Measurements from ENCODE around the gene RPP25L.
"Not testable (repeated sequence)": the region's sequence is repeated elsewhere in the genome, so short reads cannot be mapped to it uniquely, and the experiment has no call there.

Gene RPP25L

DNA sequence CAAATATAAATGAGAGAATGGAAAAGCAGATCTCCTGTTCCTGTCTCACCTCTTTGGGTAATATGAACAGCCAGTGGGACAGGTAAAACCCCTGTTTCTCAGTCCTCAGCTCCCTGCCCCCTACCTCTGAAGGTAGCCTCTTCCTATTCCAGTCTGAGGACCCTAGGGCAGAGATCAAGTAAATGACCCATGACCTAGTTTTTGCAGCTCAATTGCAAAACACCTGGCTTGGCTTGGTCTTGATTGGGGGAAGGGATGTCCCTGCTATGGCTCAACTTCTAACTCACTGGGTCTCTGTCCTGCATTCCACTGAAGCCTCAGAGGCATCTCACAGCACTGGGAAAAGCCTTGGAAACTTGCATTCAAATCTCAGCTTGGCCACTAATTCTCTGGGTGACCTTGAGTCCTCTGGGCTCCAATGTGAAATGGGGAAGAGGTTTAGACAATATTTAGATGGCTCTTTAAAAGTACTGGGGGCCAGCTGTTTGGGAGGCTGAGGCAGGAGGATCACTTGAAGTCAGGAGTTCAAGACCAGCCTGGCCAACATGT, 32.9 kb upstream of the RPP25L start:
- TF ChIP-seq, protein P1, sequence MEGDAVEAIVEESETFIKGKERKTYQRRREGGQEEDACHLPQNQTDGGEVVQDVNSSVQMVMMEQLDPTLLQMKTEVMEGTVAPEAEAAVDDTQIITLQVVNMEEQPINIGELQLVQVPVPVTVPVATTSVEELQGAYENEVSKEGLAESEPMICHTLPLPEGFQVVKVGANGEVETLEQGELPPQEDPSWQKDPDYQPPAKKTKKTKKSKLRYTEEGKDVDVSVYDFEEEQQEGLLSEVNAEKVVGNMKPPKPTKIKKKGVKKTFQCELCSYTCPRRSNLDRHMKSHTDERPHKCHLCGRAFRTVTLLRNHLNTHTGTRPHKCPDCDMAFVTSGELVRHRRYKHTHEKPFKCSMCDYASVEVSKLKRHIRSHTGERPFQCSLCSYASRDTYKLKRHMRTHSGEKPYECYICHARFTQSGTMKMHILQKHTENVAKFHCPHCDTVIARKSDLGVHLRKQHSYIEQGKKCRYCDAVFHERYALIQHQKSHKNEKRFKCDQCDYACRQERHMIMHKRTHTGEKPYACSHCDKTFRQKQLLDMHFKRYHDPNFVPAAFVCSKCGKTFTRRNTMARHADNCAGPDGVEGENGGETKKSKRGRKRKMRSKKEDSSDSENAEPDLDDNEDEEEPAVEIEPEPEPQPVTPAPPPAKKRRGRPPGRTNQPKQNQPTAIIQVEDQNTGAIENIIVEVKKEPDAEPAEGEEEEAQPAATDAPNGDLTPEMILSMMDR (IDR thresholded peaks at IDR 0.05; ENCODE audit: insufficient read depth, low read length, missing control alignments) = no peak
- POLR2A ChIA-PET = no interaction called here
- DNase-seq (ENCODE audit: low read depth, low spot score) = no peak
- CTCF ChIA-PET = interaction anchor here (1.1 to 13.8 kb wide), 5 partner anchors 10 to 241 kb away, joined by 3 to 180 read pairs (median 5); partner anchors contain the start of genes CCL27 and SIGMAR1
- H3K4me3 ChIP-seq (ENCODE audit: low read depth, low read length) = no peak overlapping the region

DNA sequence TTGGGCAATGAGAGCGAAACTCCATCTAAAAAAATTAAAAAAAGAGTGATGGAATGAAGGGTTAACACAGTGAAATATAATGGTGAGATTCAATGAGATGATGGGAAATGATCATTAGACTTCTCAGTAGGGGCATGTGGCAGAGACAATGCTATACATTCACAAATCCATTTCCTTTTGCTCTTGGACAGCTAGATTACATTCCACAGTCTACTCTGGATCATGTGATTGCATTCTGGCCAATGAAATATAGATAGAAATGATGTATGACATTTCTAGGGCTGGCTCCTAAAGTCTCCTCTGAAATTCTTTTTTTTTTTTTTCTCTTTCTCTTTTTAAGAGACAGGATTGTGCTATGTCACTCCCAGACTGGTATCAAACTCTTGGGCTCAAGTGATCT, 30.8 kb upstream of the RPP25L start:
- TF ChIP-seq, protein P1 (IDR thresholded peaks at IDR 0.05; ENCODE audit: insufficient read depth, low read length, missing control alignments) = no peak
- POLR2A ChIA-PET = interaction anchor here (1.6 kb wide), 1 partner anchor 14 kb away, joined by 3 read pairs; no protein-coding TSS in a partner anchor
- DNase-seq (ENCODE audit: low read depth, low spot score) = no peak

DNA sequence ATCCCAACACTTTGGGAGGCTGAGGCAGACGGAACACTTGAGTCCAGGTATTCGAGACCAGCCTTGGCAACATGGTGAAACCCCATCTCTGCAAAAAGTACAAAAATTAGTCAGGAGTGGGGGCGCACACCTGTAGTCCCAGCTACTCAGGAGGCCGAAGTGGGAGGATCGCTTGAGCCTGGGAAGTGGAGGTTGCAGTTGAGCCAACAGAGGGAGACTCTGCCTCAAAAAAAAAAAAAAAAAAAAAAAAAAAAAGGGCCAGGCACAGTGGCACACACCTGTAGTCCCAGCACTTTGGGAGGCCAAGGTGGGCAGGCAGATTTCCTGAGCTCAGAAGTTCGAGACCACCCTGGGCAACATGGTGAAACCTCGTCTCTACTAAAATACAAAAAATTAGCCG, 27.4 kb upstream of the RPP25L start:
- not testable (repeated sequence) for H3K4me3 ChIP-seq (ENCODE audit: low read depth, low read length); DNase-seq (ENCODE audit: low read depth, low spot score)
- ChIA-PET POLR2A (interaction anchor here (0.7 kb wide), 1 partner anchor 12 kb away, joined by 4 read pairs; no protein-coding TSS in a partner anchor), CTCF (interaction anchor here (1.3 to 10.9 kb wide), 4 partner anchors 7 to 82 kb away, joined by 3 to 180 read pairs (median 74); partner anchors contain the start of genes DCTN3 and GALT)

More for the DNA sequence above, 30.8 kb upstream of the RPP25L start:
- CTCF ChIA-PET = interaction anchor here (0.9 to 8.2 kb wide), 3 partner anchors 8 to 21 kb away, joined by 3 to 180 read pairs (median 3); partner anchors contain the start of gene SIGMAR1
- no peak overlapping the region for H3K4me3 ChIP-seq (ENCODE audit: low read depth, low read length)

DNA sequence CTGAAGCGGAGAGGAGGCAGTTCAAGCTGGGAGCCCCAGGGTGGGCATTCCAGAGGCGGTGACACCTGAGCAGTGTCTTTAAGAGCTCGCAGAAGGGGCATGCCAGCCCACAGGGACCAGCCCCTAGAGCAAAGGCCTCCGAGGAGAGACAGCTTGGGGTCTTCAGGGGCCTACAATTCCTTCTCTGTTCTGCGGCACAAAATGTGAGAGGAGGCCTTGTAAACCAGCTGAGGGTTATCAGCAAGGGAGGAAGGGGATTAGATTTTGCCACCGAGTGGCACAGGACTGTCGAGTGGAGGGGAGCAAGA, 26.2 kb upstream of the RPP25L start:
- TF ChIP-seq, protein P1 (IDR thresholded peaks at IDR 0.05; ENCODE audit: insufficient read depth, low read length, missing control alignments) = no peak
- ChIA-PET POLR2A (interaction anchor here (1.1 to 2.0 kb wide), 4 partner anchors 8 to 187 kb away, joined by 3 to 31 read pairs (median 6); partner anchors contain the start of genes GALT and IL11RA), CTCF (interaction anchor here (0.9 to 10.9 kb wide), 12 partner anchors 8 to 62 kb away, joined by 3 to 274 read pairs (median 10); partner anchors contain the start of genes ARID3C, DCTN3, GALT and IL11RA)
- peak overlapping the region; percentile 80 for H3K4me3 ChIP-seq (ENCODE audit: low read depth, low read length)
- DNase-seq (ENCODE audit: low read depth, low spot score) = no peak

DNA sequence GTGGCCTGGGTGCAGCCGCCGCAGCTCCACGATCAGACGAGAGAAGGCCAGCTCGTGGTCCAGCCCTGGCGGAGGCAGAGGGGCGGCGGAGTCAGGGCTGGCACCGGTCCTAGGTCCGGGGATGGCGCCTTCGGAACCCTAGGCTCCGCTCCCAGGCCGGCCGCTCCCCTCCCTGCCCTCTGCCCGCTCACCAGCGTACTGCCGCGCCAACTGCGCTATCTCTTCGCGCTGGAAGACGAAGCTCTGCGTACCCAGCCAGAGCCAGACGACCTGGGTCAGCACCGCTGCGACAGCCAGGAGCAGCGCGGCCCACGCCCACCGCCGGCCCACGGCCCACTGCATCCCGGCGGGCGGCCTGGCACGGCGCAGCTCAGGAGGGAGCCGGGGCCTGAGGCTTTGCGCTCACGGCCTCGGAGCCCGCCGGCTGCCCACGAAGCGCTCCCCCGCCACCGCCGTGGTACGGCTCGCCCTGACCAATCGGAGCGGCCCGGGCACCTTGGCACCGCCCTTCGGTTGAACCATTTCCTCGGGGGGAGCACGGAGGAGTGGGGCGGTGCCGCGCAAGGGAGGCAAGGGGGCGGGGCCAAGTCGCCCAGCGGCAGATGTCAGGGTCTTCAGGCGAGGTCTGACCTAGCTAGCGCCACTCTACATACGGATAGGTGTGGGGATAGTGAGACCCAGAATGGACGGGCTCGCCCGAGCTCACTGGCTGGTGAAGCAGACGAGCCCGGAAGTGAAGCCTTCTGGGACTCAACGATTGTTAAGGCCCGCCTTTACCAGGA, 25.6 kb upstream of the RPP25L start, which contains the start of gene SIGMAR1:
Gene SIGMAR1, minus strand, starts transcription at position 432 of the 782 bp plus-strand sequence. Its CDS starts 90 bp downstream, at position 342.
- TF ChIP-seq, protein P1 (IDR thresholded peaks at IDR 0.05; ENCODE audit: insufficient read depth, low read length, missing control alignments) = no peak
- ChIA-PET CTCF (interaction anchor here (0.9 to 10.9 kb wide), 14 partner anchors 8 to 823 kb away, joined by 3 to 274 read pairs (median 6); partner anchors contain the start of genes ARID3C, DCTN3, GALT and IL11RA), POLR2A (interaction anchor here (0.9 to 2.0 kb wide), 5 partner anchors 9 to 186 kb away, joined by 3 to 31 read pairs (median 5); partner anchors contain the start of genes DNAI1, FAM219A, GALT and IL11RA)
- H3K4me3 ChIP-seq (ENCODE audit: low read depth, low read length) = peak within 1 kb of the TSS; percentile 80
- DNase-seq (ENCODE audit: low read depth, low spot score) = no peak

DNA sequence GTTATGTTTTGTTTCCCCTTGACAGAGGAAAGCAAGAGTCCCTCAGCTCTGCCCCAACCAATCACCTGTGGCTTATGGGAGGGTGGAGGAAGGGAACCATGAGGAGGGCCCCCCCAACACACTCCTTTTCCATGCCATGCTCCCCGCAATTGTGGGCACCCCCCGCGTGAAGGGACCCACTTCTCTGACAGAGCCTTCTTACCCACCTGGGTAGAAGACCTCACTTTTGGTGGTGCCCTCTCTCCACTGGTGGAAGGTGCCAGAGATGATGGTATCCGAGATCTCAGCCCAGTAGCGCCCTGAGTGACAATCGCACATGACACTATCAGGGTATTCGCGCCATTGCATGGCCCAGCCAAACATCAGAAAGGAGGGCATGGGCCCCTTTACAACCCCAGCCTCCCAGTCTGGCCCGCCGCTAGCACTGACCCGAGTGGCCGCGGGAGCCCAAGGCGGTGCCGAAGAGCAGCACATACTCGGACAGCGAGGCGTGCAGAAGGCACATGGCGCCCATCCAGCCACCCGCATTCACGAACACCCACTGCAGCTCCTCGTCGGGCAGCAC, 25.0 kb upstream of the RPP25L start:
- CTCF ChIA-PET = interaction anchor here (0.9 to 10.9 kb wide), 12 partner anchors 8 to 823 kb away, joined by 3 to 274 read pairs (median 6); partner anchors contain the start of genes ARID3C, DCTN3, GALT and IL11RA
- TF ChIP-seq, protein P1 (IDR thresholded peaks at IDR 0.05; ENCODE audit: insufficient read depth, low read length, missing control alignments) = no peak
- peak overlapping the region; percentile 80 for H3K4me3 ChIP-seq (ENCODE audit: low read depth, low read length)
- no peak for DNase-seq (ENCODE audit: low read depth, low spot score)
- POLR2A ChIA-PET = interaction anchor here (0.9 to 2.0 kb wide), 4 partner anchors 10 to 178 kb away, joined by 3 to 31 read pairs (median 6); partner anchors contain the start of genes DNAI1, FAM219A, GALT and IL11RA
